GM12892 (cell line): Measurements from ENCODE around the gene PDLIM1.
A peak's percentile ranks its signal among the peaks of the same experiment; 100 is the strongest.

Source experiments
- POLR2A ChIP-seq: IDR thresholded peaks from 2 replicates; pipeline ENCODE4 v1.6.1; 2011; ENCODE audit warnings: low read depth, low read length, control low read depth
- POLR2AphosphoS5 ChIP-seq: IDR thresholded peaks from 2 replicates; pipeline ENCODE4 v1.6.1; 2011; ENCODE audit warnings: low read depth, low read length, control low read depth
- TAF1 ChIP-seq: IDR thresholded peaks from 2 replicates; pipeline ENCODE4 v1.6.1; 2011; ENCODE audit warnings: low read depth, mild to moderate bottlenecking, control low read depth, low read length, borderline replicate concordance

GRCh38 chr10:95236068-95236903, 54.5 kb downstream of the PDLIM1 start:
- TF ChIP-seq POLR2AphosphoS5: peak; percentile 68; the same call in 1 of the 2 replicates
- TF ChIP-seq POLR2A: no peak
- no peak for TF ChIP-seq TAF1
